ENCODE measurements around the gene GXYLT1.
"Not testable (repeated sequence)": the region's sequence is repeated elsewhere in the genome, so short reads cannot be mapped to it uniquely, and the experiment has no call there.

GXYLT1 gene, protein sequence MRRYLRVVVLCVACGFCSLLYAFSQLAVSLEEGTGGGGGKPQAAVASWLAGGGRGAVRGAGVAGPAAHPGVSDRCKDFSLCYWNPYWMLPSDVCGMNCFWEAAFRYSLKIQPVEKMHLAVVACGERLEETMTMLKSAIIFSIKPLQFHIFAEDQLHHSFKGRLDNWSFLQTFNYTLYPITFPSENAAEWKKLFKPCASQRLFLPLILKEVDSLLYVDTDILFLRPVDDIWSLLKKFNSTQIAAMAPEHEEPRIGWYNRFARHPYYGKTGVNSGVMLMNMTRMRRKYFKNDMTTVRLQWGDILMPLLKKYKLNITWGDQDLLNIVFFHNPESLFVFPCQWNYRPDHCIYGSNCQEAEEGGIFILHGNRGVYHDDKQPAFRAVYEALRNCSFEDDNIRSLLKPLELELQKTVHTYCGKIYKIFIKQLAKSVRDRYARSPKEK

DNA sequence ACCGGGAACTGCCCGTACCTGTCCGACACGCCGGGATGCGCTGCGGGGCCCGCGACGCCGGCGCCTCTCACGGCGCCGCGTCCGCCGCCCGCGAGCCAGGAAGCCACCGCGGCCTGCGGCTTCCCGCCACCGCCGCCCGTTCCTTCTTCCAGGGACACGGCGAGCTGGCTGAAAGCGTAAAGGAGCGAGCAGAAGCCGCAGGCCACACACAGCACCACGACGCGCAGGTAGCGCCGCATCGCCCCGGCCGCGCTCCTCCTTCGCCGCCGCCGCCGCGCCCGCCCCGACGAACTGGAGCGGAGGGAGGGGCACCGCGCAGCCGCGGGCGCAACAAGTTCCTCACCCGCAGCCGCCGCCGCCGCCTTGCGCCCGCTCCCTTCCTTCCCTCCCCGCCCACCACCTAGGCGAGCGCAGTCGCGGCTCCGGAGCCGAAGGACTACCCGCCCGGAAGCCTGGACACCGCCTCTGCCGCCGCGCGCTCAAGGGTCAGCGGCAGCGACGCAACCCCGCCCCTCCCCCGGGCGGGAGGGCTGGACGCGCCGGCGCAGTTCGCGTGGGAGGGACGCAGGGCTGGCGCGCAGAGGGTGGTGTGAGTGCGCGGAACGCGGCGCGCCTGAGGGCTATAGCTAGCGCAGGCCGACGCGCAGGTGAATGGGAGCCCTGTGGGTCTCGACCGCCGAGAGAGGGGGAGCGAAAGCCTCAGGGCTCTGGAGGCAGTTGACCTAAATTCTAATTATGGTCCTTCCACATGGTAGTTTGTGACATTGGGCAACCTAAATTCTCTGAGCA is at the start of gene GXYLT1:
GXYLT1 (minus strand) TSS at position 467 of the 789 bp plus-strand sequence; CDS start at position 239, 228 bp downstream.
- peak; percentile 98 for DNase-seq

DNA sequence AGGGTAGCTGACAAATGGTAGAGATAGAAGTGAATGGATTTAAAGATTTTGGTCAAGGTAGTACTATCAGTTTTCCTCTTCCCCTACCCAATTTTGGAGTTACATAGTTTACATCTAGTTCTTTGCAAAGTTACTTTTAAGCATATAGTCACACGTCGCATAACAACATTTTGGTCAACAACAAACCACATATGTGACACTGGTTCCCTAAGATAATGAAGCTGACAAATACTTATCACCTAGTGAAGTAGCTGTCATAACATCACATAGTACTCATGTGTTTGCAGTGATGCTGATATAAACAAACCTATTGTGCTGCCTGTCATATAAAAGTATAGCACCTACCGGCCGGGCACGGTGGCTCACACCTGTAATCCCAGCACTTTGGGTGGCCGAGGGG is 48.0 kb upstream of the GXYLT1 start:
- DNase-seq: no peak

DNA sequence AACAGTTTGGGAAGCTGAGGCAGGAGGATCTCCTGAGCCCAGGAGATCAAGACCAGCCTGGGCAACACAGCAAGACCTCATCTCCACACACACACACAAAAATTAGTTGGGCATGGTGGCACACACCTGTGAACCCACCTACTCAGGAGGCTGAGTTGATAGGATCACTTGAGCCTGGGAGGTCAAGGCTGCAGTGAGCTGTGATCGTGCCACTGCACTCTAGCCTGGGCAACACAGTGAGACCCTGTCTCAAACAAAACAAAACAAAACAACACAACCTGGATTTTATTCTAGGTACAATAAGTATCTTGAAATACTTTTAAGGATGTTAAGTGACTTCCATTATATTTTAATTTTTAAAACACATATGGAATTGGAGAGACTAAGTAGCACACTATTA is 47.6 kb upstream of the GXYLT1 start:
- DNase-seq: no peak

DNA sequence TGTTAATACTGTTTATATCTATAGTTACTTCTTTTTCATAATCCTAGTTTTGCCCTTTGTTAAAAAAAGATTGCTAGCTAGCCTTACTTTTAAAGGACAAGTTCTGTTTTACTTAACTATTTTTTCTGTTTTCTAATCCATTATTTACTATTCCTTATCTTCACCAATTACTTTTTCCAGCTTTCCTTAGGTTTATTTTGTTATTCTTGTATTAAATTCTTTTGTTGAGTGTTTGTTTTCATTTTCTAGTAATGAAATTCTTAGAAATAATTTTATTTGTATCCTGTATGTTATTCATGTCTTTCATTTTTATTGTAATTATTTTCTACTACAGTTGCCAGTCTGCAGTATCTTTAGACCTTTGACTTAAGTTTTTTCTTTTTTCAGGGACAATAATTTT is 45.7 kb upstream of the GXYLT1 start:
- no peak for DNase-seq

DNA sequence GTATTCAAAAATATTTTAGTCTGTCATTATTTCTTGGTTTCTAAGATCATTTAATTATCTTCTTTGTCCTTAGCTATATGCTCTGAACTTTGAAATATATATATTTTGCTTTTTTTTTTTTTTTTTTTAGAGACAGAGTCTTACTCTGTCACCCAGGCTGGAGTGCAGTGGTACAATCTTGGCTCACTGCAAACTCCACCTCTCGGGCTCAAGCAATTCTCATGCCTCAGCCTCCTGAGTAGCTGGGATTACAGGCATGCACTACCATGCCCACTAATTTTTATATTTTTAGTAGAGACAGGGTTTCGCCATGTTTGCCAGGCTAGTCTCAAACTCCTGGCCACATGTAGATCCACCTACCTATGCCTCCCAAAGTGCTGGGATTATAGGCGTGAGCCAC is 43.6 kb upstream of the GXYLT1 start:
- not testable (repeated sequence) for DNase-seq

DNA sequence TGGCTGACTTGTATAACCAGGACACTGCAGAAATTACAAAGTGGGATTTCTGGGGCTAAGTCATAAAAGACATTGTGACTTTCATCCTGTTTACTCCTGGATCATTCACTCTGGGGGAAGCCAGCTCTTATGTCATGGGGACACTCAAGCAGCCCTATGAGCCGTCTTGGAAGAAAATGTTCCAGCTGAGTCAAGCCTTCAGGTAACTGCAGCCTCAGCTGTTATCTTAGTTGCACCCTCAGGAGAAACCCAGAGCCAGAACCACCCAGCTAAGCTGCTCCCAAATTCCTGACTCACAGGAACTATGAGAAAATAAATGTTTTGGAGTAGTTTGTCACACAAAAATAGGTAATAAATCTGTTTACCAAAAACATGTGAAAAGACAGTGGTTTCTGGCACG is 43.1 kb upstream of the GXYLT1 start:
- DNase-seq: no peak

DNA sequence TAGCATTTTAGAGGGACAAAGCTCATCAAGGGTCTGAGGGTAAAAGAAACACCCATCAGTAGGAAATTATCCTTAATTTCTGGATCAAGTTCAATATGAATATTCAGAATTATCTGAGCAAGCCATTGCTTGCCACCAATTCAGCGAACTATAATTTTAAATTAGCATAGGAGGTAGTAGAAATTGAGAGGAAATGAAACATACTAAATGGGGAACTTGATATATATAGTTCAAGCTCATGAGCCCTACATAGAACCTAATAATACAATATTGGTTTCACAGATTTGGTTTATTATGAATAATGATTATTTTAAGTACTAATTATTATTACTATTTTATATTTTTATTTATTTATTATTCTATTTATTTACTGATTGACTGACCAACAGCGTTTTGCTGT is 42.1 kb upstream of the GXYLT1 start:
- DNase-seq: peak; percentile 31

DNA sequence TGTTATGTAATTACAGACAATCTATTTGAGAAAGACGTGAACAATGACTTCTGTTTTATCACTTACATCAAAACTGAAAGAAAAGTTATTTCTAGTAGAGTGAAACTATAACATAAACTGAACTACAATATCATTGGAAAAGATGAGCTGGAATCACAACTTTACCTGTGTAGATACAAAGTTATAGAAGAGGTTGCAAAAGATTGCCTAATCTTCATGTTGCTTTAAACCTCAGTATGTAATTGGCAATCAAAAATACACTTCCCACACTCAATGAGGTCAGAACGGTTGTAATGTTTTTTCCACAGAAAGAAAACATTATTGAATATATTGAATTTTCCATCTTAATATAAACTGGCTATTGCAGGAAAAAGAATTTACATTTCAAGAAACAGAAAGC is 37.7 kb upstream of the GXYLT1 start:
- peak; percentile 3 for DNase-seq

DNA sequence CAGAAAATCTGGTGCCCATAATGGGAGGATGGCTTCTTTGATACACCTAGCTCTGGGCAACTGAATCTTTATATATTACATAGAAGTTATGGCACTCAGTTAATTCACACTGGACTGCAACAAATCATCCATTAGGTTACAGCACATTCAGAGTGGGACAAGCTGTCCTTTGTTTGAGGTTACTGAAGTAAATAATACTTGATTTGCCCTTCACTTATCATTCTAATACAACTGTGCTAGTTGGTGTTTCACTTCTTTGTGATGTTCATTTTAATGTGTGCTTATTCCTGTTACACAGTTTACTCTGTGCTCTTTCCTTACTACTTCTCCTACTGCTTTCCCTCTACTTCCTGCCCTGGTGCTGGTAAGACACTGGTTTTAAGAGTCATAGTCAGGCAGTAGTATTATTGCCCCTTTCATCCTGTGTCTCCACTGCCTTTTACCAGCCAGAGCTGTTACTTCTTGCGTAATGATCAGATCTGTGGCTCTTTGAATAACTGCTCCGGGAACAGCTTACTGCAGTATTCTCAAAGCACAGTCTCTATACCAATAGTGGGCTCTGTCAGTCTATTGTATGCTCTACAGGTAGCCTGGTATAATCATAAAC is 36.4 kb upstream of the GXYLT1 start:
- DNase-seq: peak; percentile 43

DNA sequence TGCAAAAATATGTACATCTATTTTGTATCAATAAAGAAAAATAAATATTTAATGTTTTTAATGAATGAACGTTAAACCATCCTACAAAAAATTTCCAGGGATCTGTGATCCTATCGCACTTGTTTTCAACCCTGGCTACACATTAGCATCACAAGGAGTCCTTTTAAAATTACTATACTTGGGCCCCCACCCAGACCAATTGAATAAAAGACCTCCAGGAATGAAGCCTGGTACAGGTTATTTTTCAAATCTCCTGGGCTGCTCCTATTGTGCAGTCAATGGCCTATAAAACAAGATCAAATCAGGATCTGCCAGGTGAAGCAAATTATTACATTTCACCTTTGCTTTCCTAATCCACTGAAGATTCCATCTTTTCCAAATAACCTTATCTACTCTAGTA is 33.4 kb upstream of the GXYLT1 start:
- no peak for DNase-seq

DNA sequence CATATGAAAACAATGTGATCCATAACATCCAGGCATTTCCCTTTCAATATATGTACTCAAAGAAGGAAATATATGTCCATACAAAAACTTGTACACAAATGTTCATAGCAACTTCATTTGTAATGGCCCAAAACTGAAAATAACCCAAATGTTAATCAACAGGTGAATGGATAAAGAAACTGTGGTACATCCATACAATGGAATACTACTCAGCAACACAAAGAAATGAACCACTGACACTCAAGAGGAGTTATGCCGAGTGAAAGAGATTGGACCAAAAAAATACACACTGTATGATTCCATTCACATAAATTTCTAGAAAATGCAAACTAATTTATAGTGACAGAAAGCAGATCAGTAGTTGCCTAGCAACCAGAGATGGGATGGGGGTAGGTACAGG is 30.3 kb upstream of the GXYLT1 start:
- no peak for DNase-seq

DNA sequence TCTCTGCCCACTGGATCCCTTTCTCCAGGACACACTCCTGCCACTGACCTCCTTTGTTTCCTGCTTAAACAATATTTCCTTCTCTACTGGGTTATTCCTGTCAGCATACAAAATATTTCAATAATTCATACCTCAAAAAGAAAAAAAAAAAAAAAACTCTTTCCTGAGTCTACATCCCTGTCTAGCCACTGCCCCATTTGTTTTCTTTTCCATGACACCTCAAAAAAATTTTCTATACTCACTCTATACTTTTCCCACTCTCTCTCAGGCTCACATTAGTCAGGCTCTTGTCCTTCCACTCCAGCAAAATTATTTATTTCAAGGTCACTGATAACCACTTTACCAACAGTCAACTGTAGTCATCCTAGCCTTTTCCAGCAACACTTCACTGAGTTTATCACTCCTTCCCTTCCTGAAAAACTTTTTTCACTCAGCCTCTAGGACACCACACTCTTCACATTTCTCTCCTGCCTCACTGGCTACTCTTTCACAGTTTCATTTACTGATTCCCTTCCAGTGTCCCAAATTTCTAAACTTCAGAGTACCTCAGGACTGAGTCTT is 29.4 kb upstream of the GXYLT1 start:
- no peak for DNase-seq

DNA sequence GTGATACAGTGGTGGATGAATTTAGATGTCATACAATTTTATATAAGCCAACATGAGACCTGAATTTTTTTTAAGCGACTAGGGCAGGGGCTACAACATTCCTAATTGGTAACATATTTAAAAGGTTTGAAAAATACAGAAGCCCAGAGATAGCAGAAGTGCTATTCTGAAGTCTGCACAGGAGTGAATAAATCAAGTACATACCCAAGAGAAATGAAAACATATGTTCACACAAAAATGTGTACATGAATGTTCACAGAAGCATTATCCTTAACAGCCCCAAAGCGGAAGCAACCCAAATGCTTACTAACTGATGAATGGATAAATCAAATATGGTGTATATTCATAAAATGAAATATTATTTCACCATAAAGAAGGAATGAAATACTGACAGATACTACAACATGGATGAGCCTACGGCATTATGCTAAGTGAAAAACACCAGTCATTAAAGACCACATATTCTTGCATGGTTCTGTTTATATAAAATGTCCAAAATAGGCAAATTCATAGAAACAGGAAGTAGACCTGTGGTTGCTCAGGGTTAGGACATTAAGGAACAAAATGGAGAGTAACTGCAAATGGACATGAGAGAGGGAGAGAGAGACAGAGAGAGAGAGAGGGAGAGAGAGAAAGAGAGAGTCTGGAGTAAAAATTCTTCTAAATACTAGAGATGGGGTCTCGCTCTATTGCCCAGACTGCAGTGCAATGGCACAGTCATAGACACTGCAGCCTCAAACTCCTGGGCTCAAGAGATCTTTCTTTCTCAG is 28.0 kb upstream of the GXYLT1 start:
- DNase-seq: peak; percentile 23

DNA sequence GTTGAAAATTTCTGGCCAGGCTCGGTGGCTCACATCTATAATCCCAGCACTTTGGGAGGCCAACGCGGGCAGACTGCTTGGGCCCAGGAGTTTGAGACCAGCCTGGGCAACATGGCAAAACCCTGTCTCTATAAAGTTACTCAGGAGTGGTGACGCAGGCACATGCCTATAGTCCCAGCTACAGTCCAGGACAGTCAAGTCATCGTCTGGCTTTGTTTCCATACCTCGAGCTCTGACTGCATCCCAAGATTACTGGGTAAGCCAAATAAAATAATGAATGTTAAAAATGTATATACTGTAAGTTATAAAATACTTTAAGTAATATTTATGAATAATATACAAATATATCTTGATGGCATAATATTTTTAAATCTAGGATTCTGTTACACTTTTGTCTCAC is 23.0 kb upstream of the GXYLT1 start:
- no peak for DNase-seq

DNA sequence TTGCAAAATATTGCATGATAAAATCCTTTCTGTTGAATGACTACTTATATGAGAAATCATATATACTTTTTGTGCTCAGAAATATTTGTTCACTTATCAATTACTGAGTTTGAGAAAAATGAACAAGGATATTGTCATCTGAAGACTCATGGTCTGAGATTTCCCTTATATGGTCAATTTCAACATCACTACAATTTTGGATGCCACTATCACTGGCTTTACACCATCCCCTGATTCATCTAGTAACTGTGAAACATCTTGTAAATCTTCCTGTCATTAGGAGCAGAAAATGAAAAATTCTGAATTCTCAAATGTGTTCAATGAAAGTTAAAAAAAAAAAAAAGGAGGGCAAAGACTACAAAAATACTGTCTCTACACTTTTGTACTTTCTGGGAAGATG is 21.8 kb upstream of the GXYLT1 start:
- no peak for DNase-seq

DNA sequence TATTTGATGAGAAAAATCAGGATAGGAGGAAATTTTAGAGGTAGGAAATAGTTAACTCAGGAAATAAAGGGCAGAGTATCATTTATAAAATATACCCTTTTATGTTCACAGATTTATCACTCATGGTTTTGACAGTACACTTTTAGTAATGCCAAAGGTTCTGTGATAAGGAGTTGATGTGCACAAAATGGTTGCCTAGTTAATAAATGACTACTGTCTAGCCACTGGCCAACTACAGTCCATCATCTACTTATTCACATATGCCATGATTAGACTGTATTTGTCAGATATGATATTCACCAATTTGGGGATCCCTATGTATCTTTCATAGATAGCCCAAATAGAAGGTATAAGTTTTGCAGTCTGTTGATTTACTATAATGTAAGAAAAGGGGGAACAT is 19.2 kb upstream of the GXYLT1 start:
- DNase-seq: no peak

DNA sequence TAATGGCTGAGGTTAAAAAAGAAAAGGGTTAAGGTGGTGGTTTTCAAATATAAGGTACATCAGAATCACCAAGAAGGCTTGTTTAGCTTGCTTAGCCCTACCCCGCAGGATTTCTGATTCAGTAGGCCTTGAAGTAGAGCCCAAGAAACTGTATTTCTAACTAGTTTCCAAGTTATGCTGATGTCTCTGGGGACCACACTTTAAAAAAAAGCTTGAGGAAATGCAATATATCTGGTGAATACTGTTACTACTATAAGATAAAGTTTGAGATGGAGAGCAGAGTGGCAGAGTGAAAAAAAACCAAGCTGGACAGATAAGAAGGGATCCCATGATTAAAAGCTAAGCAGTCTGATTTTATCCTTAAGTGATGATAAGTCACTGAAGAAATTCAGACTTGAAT is 18.3 kb upstream of the GXYLT1 start:
- DNase-seq: no peak

DNA sequence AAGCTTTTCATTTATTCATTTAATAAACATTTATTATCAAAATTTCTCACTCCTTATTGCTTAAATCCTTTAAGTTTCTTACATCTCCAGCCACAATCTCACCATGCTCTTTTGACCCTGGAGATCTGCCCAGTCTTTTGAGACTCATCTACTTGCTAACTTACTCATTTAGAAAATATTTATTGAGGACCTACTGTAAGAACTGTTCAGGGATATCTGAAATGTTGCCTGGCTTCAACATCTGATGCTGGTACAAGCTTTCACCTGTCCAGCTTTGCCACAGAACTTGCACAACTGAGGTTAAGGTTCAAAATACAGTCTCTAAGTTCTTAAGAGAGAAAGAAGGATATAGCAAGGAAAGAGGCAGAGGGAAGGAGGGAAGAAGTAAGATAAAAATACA is 17.5 kb upstream of the GXYLT1 start:
- no peak for DNase-seq

DNA sequence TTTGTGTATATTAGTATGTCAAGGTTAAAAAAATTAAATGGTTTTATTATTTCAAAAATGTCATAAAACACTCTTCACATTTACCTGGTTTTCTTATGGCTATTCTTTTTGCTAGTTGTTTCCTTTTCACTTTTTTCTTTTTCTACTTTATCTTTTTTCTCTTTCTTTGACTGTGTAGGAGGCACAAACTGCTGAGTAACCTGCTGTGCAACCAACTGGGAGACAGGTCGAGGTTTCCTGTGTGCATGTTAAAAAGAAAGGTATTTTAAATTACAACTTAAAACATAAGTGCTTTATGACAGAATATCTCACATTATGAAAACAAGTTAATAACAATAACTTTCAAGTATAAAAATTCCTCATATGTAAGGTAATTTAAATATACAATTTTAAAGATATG is 16.9 kb upstream of the GXYLT1 start:
- no peak for DNase-seq

DNA sequence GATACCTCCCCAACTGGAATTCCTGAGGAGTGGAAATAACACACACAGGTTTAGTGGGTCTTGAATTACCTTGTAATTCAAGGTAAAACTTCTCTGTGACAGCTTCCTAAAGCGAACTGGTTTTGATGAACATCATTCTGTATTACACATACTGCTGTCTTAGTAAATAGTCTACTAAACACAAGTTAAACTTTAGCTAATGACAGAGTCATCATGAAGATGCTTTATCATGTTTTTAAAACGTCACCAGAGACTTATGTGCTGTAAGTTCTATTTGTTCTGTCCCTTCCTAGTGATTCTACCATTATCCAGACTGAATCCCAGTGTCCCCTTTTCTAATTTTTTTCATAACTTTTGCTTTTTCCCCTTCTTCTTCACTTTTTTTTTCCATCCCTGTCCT is 11.6 kb upstream of the GXYLT1 start:
- no peak for DNase-seq

DNA sequence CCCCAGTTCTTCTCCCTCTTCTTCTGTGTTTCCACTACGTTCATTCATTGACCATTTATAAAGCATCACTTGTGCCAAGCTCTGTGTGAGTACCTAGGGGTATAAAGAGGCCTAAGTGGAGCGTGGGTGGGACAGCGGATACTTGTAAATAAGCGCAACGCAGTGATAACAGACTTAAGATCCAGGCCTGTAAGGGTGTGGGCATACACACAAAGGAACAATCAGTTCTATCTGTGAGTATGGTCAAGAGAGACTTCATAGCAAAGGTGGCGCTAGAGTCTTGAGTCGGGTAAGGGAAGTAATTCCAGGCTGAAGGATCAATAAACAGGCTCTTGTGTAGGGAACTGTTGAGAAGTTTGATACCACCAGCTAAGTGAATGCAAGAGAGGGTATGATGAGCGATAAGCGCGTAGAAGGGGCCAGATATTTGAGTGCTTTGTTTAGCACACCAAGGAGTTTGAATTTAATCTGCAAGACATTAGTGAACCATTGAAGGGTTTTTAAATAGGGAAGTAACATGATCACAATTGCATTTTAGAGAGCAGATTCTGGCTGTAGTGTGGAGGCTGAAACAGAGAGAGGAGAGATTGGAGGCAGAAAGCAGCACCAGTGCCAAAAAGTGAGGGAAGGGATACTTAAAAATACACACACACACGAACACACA is 1.0 kb upstream of the GXYLT1 start:
- DNase-seq: no peak

DNA sequence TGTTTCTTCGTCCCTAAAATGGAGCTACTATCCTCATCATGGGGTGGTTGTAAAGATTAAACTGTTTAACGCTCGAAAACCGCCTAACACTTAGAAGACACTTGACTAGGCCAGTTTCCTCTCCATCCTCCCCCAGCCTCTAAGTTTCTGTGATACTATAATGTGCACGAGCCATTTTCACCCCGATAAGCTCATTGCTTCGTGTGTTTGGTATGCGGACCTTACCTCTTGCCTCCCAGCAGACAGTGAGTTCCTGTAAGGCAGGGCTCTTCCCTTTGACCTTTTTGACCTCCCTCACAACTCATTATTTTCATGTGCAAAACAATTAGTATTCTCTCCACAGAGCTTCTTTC is 499 bp upstream of the GXYLT1 start:
- DNase-seq: no peak

DNA sequence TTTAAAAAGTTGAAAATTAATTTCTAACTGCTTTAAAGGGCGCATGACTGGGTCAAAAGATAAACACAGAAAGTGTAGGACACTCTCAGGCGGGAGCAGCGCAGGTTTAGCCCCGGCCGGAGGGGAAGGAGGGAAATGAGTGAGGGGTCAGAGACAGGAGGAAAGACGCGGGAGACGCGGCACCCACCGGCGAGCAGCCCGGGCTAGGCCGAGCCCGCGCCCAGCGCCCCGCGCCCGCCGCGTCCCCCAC is 591 bp downstream of the GXYLT1 start:
- DNase-seq: no peak
